ENCODE measurements around the gene AATK. TPM values are rescaled to one million over a fixed set of nuclear protein-coding genes. Genes with fewer than 3 reads are reported as not detected.
A peak's percentile ranks its signal among the peaks of the same experiment; 100 is the strongest.

The AATK gene
- total and polyA plus RNA-seq, 9 of the 15 experiments (the other 6 are each of a cell fraction or from before 2014, with no cell fraction given): 0.11 to 0.55 (median 0.38) TPM; not detected in 5

DNA sequence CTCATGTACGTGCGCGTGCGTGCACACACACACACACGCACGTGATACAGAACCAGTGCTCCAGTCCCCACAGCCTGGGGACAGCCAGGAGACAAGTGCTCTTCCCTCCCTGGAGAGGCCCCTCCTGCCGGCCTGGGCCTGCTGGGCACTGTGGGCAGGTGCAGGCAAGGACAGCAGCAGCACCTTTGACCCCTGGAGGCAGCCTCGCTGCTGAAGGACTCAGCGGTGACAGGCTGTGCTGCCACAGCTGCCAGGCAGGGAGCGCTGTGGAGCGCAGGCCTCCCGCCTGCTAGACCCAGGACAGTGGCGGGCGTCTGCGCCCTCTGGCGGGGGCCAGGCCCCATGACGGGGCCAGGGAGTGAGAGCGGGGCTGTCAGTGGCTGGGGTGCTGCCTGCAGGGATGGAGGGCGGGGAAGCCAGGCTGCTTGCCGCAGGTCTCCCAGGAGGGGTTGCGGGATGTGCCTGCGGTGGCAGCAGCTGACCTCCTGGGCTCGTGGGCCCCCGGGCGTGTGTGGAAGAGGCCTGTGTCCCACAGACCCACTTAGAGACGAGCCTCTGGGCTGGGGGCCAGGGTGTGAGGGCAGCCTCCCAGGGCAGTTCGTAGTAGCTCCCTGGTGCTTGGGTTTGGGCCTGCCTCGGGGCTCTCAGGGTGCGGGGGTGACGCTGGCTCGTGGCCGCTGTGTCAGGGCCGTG lies 64.3 kb downstream of the AATK start (continued):
- TF ChIP-seq GTF3C2 (IDR thresholded peaks at IDR 0.05; ENCODE audit: borderline replicate concordance, extremely low read depth, insufficient read length): no peak
- TF ChIP-seq NKRF (IDR thresholded peaks at IDR 0.05; ENCODE audit: borderline replicate concordance): no peak
- no peak; the same call in 1 of the 2 replicates for TF ChIP-seq CBX1 (IDR thresholded peaks at IDR 0.05; ENCODE audit: low read depth)
- TF ChIP-seq FOXA3 (CRISPR knock-in tag; conservative IDR thresholded peaks at IDR 0.05 in 1 of 2, IDR thresholded peaks at IDR 0.05 in 1 of 2): no peak
- no peak for TF ChIP-seq PHB2 (IDR thresholded peaks at IDR 0.05; ENCODE audit: low read depth)
- peak; percentile 61; the same call in 1 of the 2 replicates for TF ChIP-seq ARID2 (IDR thresholded peaks at IDR 0.05)
- no peak for TF ChIP-seq CHD4 (IDR thresholded peaks at IDR 0.05; ENCODE audit: insufficient read depth, insufficient replicate concordance, low read depth, low read length, poor library complexity, severe bottlenecking)
- peak; percentile 78 for TF ChIP-seq MYNN (IDR thresholded peaks at IDR 0.05)
- no peak for TF ChIP-seq MYNN (CRISPR knock-in tag; IDR thresholded peaks at IDR 0.05)
- no peak for TF ChIP-seq ZNF184 (CRISPR knock-in tag; IDR thresholded peaks at IDR 0.05)
- no peak for TF ChIP-seq ZNF77 (CRISPR knock-in tag; IDR thresholded peaks at IDR 0.05)
- TF ChIP-seq POLR2A (conservative IDR thresholded peaks at IDR 0.05): no peak
- TF ChIP-seq DIDO1 (tag; IDR thresholded peaks at IDR 0.05; ENCODE audit: low read depth): no peak
- no peak for TF ChIP-seq TRIM25 (IDR thresholded peaks at IDR 0.05; ENCODE audit: borderline replicate concordance)
- TF ChIP-seq PHF20 (IDR thresholded peaks at IDR 0.05; ENCODE audit: partially characterized antibody): peak; percentile 29
- no peak for TF ChIP-seq SMARCE1 (IDR thresholded peaks at IDR 0.05)
- no peak for TF ChIP-seq FOXJ2 (tag; IDR thresholded peaks at IDR 0.05)
- TF ChIP-seq HMGN3 (IDR thresholded peaks at IDR 0.05; ENCODE audit: borderline replicate concordance, extremely low read depth, insufficient read length, low read depth, low read length): peak; percentile 79
- peak; percentile 86 for TF ChIP-seq PRPF4 (IDR thresholded peaks at IDR 0.05; ENCODE audit: insufficient read depth, low read depth, low read length, poor library complexity, severe bottlenecking)
- no peak for TF ChIP-seq CGGBP1 (CRISPR knock-in tag; IDR thresholded peaks at IDR 0.05)
- TF ChIP-seq ZNF75A (CRISPR knock-in tag; IDR thresholded peaks at IDR 0.05): no peak
- no peak for TF ChIP-seq MYBL2 (IDR thresholded peaks at IDR 0.05; ENCODE audit: low read depth)
- TF ChIP-seq MYBL2 (CRISPR knock-in tag; IDR thresholded peaks at IDR 0.05; ENCODE audit: borderline replicate concordance): no peak
